Nephron progenitor cell (in vitro differentiated cells): ENCODE measurements around the gene COA8.

Experiments
- DNase-seq: peaks from one replicate; pipeline ENCODE4 v3.0.0; 2021
- H3K27ac Mint-ChIP-seq: 2 replicates; pipeline ENCODE4 v1.8.0; 2021; ENCODE audit warnings: mild to moderate bottlenecking, moderate library complexity, mixed read lengths
- H3K27me3 Mint-ChIP-seq: 2 replicates; pipeline ENCODE4 v1.8.0; 2021; ENCODE audit warnings: mild to moderate bottlenecking, low read depth, mixed read lengths; ENCODE audit not compliant: poor library complexity
- H3K36me3 Mint-ChIP-seq: 2 replicates; pipeline ENCODE4 v1.8.0; 2021; ENCODE audit warnings: low read depth, mixed read lengths
- H3K4me1 Mint-ChIP-seq: 2 replicates; pipeline ENCODE4 v1.8.0; 2021; ENCODE audit warnings: mixed read lengths
- H3K4me3 Mint-ChIP-seq: 2 replicates; pipeline ENCODE4 v1.8.0; 2021; ENCODE audit warnings: mild to moderate bottlenecking, moderate library complexity, mixed read lengths
- H3K9me3 Mint-ChIP-seq: 2 replicates; pipeline ENCODE4 v1.8.0; 2021; ENCODE audit warnings: mild to moderate bottlenecking, moderate library complexity, mixed read lengths
- CTCF ChIP-seq: fragments of 200-600 bp; sonication (generic); IDR thresholded peaks from 2 replicates; pipeline ENCODE4 v1.5.0; 2021; ENCODE audit warnings: antibody characterized with exemption

COA8 gene

DNA sequence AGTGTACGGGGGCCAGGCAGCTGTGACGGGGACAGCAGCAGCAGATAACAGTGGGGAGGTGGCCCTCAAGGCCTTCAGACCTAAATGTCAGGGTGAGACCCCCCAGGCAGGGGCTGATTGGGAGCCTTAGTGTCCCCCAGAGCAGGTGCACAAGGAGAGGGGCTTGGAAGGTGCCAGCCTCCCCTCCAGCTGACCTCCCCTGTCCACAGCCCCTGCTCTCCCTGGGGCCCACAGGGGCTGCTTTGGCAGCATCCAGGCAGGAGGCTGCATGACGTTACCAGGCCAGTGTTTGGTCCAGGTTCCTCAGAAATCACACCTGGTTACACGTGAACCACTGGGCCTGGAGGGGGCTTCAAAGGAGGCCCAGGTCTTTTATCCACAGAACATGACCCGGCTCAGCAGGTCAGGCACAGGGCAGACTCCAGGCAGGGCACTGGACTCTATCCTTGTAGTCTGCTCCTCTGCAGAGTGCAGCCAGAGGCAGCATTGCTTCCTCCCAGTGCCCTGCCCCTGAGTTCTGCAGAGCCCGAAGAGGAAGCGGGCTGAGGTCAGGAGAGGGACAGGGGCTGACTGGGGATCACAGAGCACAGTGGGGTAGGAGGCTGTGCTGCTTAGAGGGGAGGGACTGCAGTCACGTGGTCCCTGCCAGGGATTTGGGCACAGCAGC lies 36.4 kb upstream of the COA8 start:
- DNase-seq: no peak
- Mint-ChIP-seq H3K36me3 (no peaks in the 10 kb centered on the region), H3K4me1 (peaks cover 68% of the 10 kb centered on the region), H3K27ac (peak overlapping the region; percentile 83), H3K4me3 (no peak overlapping the region), H3K9me3 (no peaks in the 10 kb centered on the region), H3K27me3 (peaks cover 18% of the 10 kb centered on the region)
- TF ChIP-seq CTCF: no peak

DNA sequence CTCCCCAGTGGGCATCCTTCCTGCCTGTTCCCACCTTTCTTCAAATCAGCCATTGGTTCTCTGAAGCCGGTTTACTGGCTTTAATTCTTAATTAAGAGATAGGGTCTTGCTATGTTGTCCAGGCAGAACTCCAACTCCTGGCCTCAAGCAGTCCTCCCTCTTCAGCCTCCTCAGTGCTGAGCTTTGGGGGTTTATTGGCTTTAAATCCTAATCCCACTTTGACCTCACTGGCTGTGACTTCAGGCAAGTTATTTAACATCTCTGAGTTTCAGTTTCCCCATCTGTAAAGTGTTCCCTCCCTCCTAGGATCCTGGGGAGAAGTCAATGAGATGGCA lies 35.9 kb upstream of the COA8 start:
- H3K4me1 Mint-ChIP-seq: peaks cover 68% of the 10 kb centered on the region
- TF ChIP-seq CTCF: no peak
- no peak for DNase-seq
- H3K4me3 Mint-ChIP-seq: peak overlapping the region; percentile 95
- H3K27ac Mint-ChIP-seq: peak overlapping the region; percentile 48
- H3K27me3 Mint-ChIP-seq: peaks cover 18% of the 10 kb centered on the region
- no peaks in the 10 kb centered on the region for H3K36me3 Mint-ChIP-seq
- H3K9me3 Mint-ChIP-seq: no peaks in the 10 kb centered on the region

- Mint-ChIP-seq H3K9me3 (no peaks in the 10 kb centered on the region), H3K4me3 (peak overlapping the region; percentile 95), H3K27ac (peak overlapping the region; percentile 48), H3K27me3 (peaks cover 18% of the 10 kb centered on the region), H3K4me1 (peaks cover 68% of the 10 kb centered on the region), H3K36me3 (no peaks in the 10 kb centered on the region)
- no peak for DNase-seq
- no peak for TF ChIP-seq CTCF
Observed at GRCh38 chr14:103527408-103528145, 35.2 kb upstream of the COA8 start.

GRCh38 chr14:103528146-103528586 lies 34.6 kb upstream of the COA8 start:
- no peak for DNase-seq
- H3K4me1 Mint-ChIP-seq: peaks cover 68% of the 10 kb centered on the region
- H3K36me3 Mint-ChIP-seq: no peaks in the 10 kb centered on the region
- peak overlapping the region; percentile 99 for H3K27ac Mint-ChIP-seq
- H3K27me3 Mint-ChIP-seq: peaks cover 13% of the 10 kb centered on the region
- H3K9me3 Mint-ChIP-seq: no peaks in the 10 kb centered on the region
- H3K4me3 Mint-ChIP-seq: peak overlapping the region; percentile 95
- no peak for TF ChIP-seq CTCF

DNA sequence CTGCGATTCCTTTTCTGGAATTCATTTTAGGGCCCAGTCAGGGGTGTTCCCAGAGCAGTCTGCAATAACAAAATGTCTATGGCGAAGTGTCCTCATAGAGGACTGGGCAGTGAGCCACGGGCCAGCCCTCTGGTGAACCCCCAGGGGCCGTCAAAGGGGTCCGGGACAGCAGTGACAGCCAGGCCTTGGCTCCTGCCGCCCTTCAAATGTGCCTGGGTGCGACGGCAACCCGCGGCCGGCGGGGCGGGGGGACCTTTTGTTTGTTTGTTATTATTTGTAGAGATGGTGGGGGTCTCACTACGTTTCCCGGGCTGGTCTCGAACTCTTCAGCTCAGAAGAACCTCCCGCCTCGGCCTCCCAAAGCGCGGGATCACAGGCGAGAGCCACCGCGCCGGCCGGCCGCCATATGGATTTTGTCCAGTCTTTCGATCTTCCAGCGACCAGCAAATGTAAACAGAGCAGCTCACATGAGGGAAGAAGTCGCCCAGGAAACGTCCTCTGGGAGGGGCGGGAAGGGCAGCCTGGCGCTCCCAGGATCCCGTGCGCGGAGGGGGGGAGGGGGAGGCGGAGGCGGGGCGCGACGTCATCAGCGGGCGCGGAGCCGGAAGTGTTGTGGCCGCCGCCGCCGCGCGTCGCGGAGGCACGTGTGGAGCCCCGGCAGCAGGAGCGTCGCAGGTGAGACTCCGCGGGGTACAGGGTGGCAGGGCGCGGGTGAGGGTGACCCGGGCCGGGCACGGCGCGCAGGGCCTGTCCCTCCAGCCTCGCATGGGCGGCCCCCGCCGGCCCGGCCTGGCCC lies 34.0 kb upstream of the COA8 start, which contains the start of gene TRMT61A:
Gene TRMT61A (plus strand): TSS at position 610 of the 796 bp plus-strand sequence. CDS start 783 bp downstream, outside the sequence.
- Mint-ChIP-seq H3K27me3 (peaks cover 7% of the 10 kb centered on the region), H3K4me1 (peaks cover 64% of the 10 kb centered on the region), H3K36me3 (no peaks in the 10 kb centered on the region), H3K4me3 (peak within 1 kb of the TSS; percentile 95), H3K9me3 (no peaks in the 10 kb centered on the region), H3K27ac (peak within 1 kb of the TSS; percentile 99)
- peak; percentile 80 for DNase-seq
- no peak for TF ChIP-seq CTCF
